ENCODE results near the gene ABCB10. TPM values are rescaled to one million over a fixed set of nuclear protein-coding genes. Genes with fewer than 3 reads are reported as not detected.
A peak's percentile ranks its signal among the peaks of the same experiment; 100 is the strongest.

ABCB10 gene
- total RNA-seq, 1 experiment from 2014 or later = 13.8 TPM

DNA sequence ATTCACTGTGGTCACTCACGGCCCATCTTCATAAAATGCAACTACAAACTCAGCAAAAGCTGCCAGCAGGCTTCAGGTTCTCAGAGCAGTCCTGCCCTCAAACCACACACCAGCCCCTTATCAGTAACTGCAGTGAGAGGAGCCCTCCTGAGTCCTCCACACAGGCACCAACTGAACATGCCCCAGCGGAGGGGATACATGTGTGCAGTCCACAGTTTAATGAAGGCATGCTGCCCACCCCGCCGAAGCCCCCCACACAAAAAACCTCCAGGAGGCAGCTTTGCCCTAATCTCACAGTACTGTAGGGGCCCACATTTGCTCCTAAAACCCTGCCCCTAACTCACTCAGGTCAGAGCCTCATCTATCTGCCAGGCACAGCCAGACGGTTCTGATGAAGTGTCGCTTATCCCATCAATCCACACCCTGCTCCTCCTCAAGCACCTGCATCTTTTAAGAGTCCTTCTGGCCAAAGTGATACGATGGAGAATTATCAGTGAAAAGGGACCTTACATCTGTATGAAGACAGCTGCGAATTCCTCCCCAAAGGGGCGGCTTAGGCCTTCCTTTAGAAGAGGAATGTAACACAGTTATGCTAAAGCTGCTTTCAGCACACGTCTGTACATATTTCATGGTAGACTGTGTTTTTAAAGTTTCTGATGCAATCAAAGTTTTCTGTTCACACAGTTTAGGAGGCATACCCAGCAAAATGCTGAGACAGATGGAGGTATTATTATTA is 3.5 kb downstream of the ABCB10 start:
- H3K18ac ChIP-seq (ENCODE audit: insufficient read length, low read depth, low read length) = no peak overlapping the region
- H4K8ac ChIP-seq (replicated peaks; ENCODE audit: insufficient read length, low read depth, low read length) = no peak overlapping the region
- no peak overlapping the region for H3K9ac ChIP-seq (ENCODE audit: extremely low read depth, insufficient read length, low read length)
- peaks cover 4% of the 10 kb centered on the region; the same call in 1 of the 2 replicates for H3K27me3 Mint-ChIP-seq (ENCODE audit: low read depth)
- no peak overlapping the region for H4K5ac ChIP-seq (ENCODE audit: insufficient read length, low read depth, low read length)
- H3K14ac ChIP-seq (ENCODE audit: insufficient read depth, low read length) = no peak overlapping the region
- DNase-seq = no peak
- TF ChIP-seq CTCF (conservative IDR thresholded peaks at IDR 0.05) = no peak
- H3K56ac ChIP-seq (ENCODE audit: insufficient read length, low read depth, low read length) = no peak overlapping the region
- H3K79me1 ChIP-seq (ENCODE audit: insufficient read depth, low read depth, low read length, poor library complexity, severe bottlenecking) = peaks cover 3% of the 10 kb centered on the region
- H3K4me1 Mint-ChIP-seq = peaks cover 35 to 36% of the 10 kb centered on the region in 2 experiments
- no peaks in the 10 kb centered on the region; the same call in 1 of the 2 replicates for H3K79me2 ChIP-seq (ENCODE audit: insufficient read depth, low read length)
- no peaks in the 10 kb centered on the region for H3K9me3 ChIP-seq (ENCODE audit: control insufficient read depth, low read depth, low read length)
- H2BK20ac ChIP-seq (ENCODE audit: low read depth, low read length, poor library complexity, severe bottlenecking) = no peak overlapping the region
- H2BK120ac ChIP-seq (ENCODE audit: low read depth, low read length, poor library complexity, severe bottlenecking) = no peak overlapping the region
- no CpG with 5 or more reads among the region's 10 CpGs for WGBS (ENCODE audit: extremely low coverage, insufficient read length, low lambda C conversion rate)
- no peak overlapping the region for H2AK5ac ChIP-seq (ENCODE audit: insufficient read length, low read length)
- no peaks in the 10 kb centered on the region for H3K27me3 ChIP-seq (ENCODE audit: insufficient read depth, low read length)
- no peak overlapping the region for H2AFZ ChIP-seq (ENCODE audit: low read length)
- H3K4me1 ChIP-seq (ENCODE audit: insufficient read depth, low read length) = peaks cover 3% of the 10 kb centered on the region; the same call in 1 of the 2 replicates
- H3K4me2 ChIP-seq (ENCODE audit: insufficient read depth, insufficient read length, low read length) = no peak overlapping the region
- peak overlapping the region in 1 of 3 experiments; percentile 65; a peak in 2 of 7 replicates for H3K27ac Mint-ChIP-seq
- H3K23me2 ChIP-seq (ENCODE audit: insufficient read length, low read depth, low read length, poor library complexity, severe bottlenecking) = peaks cover 3% of the 10 kb centered on the region
- H2BK12ac ChIP-seq (ENCODE audit: insufficient read length, low read depth, low read length) = no peak overlapping the region
- H4K20me1 ChIP-seq (ENCODE audit: control insufficient read depth, insufficient read depth, insufficient read length) = no peaks in the 10 kb centered on the region
- no peak overlapping the region for H3K27ac ChIP-seq (ENCODE audit: insufficient read length, low read depth, low read length)
- no peak overlapping the region for H3K4ac ChIP-seq (ENCODE audit: low read depth, low read length)
- no peak overlapping the region for H2BK5ac ChIP-seq (ENCODE audit: insufficient read length, low read length)
- H3K23ac ChIP-seq (ENCODE audit: insufficient read length, low read depth, low read length) = no peak overlapping the region
- H3T11ph ChIP-seq (ENCODE audit: low read length) = no peak overlapping the region
- no peaks in the 10 kb centered on the region; a peak in 1 of 7 replicates for H3K36me3 Mint-ChIP-seq (ENCODE audit: insufficient read depth in 1 of 3, low read depth in 3 of 3)
- no peak overlapping the region for H2BK15ac ChIP-seq (ENCODE audit: low read depth, low read length)
- no peak overlapping the region for H4K91ac ChIP-seq (ENCODE audit: insufficient read length, low read depth, low read length)
- H3K9me3 Mint-ChIP-seq = no peaks in the 10 kb centered on the region
- no peak overlapping the region for H3K4me3 Mint-ChIP-seq

All from H9 (cell line).